Measurements from ENCODE around the gene BGLAP.
A peak's percentile ranks its signal among the peaks of the same experiment; 100 is the strongest.

BGLAP gene

DNA sequence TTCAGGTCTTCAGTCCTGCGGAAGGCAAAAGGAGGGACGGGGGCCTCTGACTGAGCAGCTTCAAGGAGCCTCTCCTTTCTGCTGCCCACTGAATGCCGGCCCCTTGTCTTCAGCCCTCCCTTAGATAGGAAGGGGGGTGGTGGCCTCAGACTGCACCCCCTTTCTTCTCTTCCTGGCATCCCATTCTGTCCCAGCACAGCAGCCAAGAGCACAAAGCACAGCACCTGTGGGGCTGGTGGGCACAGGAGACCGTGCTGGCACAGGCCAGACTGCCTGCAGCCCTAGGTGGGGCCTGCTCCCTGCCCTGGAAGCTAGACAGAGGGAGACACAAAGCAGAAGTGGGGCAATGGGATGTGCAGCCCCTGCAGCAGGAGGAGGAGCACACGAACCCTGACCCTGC lies 7.6 kb downstream of the BGLAP start:
- TF ChIP-seq, protein P1, sequence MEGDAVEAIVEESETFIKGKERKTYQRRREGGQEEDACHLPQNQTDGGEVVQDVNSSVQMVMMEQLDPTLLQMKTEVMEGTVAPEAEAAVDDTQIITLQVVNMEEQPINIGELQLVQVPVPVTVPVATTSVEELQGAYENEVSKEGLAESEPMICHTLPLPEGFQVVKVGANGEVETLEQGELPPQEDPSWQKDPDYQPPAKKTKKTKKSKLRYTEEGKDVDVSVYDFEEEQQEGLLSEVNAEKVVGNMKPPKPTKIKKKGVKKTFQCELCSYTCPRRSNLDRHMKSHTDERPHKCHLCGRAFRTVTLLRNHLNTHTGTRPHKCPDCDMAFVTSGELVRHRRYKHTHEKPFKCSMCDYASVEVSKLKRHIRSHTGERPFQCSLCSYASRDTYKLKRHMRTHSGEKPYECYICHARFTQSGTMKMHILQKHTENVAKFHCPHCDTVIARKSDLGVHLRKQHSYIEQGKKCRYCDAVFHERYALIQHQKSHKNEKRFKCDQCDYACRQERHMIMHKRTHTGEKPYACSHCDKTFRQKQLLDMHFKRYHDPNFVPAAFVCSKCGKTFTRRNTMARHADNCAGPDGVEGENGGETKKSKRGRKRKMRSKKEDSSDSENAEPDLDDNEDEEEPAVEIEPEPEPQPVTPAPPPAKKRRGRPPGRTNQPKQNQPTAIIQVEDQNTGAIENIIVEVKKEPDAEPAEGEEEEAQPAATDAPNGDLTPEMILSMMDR (IDR thresholded peaks at IDR 0.05; ENCODE audit: low read depth, low read length, missing control alignments): no peak
- in situ Hi-C loops (cut with HindIII; ENCODE audit: low pct_ligation_motif_present, low sequenced_read_pairs): no loop called here
- H3K36me3 ChIP-seq (replicated peaks): peaks cover 56% of the 10 kb centered on the region
- no peak overlapping the region for H3K27ac ChIP-seq
- peaks cover 7% of the 10 kb centered on the region for H3K27me3 ChIP-seq (replicated peaks)
- H3K4me3 ChIP-seq (ENCODE audit: low read depth, low read length): no peak overlapping the region
- no peak for DNase-seq

DNA sequence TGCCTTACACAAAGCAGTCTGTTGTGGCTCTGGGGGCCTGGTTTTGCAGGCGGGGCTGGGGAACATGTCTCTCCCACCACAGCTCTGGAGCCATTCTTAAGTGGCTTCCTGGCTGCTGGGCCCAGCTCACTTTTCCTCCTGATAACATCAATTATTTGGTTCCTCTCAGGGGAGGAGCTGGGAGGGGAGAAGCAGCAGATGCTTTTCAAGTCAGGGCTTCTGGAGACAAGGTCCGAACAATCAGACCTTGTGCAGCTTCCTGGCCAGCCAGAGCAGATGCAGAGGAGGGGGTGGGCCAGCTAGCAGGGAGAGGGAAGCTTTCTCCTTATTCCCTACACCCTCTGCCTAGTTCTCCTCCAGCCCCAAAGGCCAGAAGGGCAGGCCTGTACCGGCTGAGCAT lies 9.5 kb downstream of the BGLAP start:
- in situ Hi-C loops (cut with HindIII; ENCODE audit: low pct_ligation_motif_present, low sequenced_read_pairs): no loop called here
- no peak for DNase-seq
- TF ChIP-seq, protein P1 (IDR thresholded peaks at IDR 0.05; ENCODE audit: low read depth, low read length, missing control alignments): no peak
- Histone ChIP-seq H3K27me3 (replicated peaks) (no peaks in the 10 kb centered on the region), H3K27ac (no peak overlapping the region), H3K36me3 (replicated peaks) (peaks cover 60% of the 10 kb centered on the region), H3K4me3 (ENCODE audit: low read depth, low read length) (no peak overlapping the region)

DNA sequence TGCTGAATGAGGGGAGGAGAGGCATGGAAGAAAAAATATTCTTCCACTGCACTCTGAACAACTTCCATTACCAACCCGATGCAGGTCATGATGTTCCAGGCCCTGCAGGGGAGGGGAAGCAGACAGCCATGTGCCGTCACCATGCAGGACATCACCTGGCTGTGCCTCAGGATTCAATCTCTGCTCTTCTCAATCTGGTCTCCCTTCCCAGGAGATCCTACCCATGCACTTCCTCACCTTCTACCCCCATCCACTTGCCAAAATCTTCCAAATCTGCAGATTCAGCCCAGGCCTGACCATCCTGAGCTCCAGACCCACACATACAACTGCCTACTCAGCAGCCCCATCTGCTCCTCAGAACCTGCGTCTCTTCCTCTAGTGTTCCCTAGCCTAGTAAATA lies 11.7 kb downstream of the BGLAP start:
- Histone ChIP-seq H3K27me3 (replicated peaks) (no peaks in the 10 kb centered on the region), H3K36me3 (replicated peaks) (peaks cover 77% of the 10 kb centered on the region), H3K27ac (no peak overlapping the region), H3K4me3 (ENCODE audit: low read depth, low read length) (no peak overlapping the region)
- no peak for DNase-seq
- TF ChIP-seq, protein P1 (IDR thresholded peaks at IDR 0.05; ENCODE audit: low read depth, low read length, missing control alignments): no peak
- in situ Hi-C loops (cut with HindIII; ENCODE audit: low pct_ligation_motif_present, low sequenced_read_pairs): no loop called here

DNA sequence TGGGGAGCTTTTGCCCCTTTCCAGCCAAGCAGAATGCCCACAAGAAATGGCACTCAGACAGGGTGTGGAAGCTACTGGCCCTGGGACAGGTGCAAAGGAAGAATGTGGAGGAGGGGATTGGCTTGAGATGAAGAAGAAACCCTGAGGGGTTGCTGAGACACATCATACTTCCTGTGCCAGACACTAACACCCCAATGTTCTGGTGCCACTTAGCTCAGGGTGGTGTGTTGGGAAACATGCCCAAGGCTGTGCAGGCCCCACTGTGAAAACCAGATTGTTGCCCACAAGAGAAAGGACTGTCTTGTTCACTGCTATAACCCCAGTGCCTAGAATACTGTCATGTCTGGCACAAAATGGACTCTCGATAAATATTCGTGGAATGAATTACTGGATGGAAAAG lies 15.7 kb downstream of the BGLAP start:
- no peak overlapping the region for H3K27ac ChIP-seq
- TF ChIP-seq, protein P1 (IDR thresholded peaks at IDR 0.05; ENCODE audit: low read depth, low read length, missing control alignments): no peak
- in situ Hi-C loops (cut with HindIII; ENCODE audit: low pct_ligation_motif_present, low sequenced_read_pairs): no loop called here
- H3K4me3 ChIP-seq (ENCODE audit: low read depth, low read length): no peak overlapping the region
- peaks cover 74% of the 10 kb centered on the region for H3K36me3 ChIP-seq (replicated peaks)
- H3K27me3 ChIP-seq (replicated peaks): no peaks in the 10 kb centered on the region
- DNase-seq: no peak

DNA sequence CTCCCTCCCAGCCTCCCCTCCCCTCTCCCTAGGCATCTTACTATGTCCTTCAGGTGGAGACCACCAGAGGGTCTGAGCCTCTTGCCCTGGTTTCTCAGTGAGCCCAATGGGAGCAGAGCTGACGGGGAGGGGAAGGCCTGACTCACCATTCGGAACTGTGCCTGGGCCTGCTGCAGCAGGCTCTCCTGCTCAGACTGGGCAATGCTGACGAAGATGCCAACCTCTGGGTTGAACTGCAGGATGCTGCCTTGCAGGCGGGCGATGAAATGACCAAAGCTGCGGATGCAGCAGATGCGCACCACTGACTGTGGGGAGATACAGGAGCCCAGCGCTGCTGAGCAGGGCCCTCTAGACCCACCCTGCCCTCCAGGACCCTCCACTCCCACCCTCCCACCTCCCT lies 16.9 kb downstream of the BGLAP start:
- peaks cover 73% of the 10 kb centered on the region for H3K36me3 ChIP-seq (replicated peaks)
- in situ Hi-C loops (cut with HindIII; ENCODE audit: low pct_ligation_motif_present, low sequenced_read_pairs): no loop called here
- TF ChIP-seq, protein P1 (IDR thresholded peaks at IDR 0.05; ENCODE audit: low read depth, low read length, missing control alignments): no peak
- H3K27ac ChIP-seq: no peak overlapping the region
- no peak for DNase-seq
- no peak overlapping the region for H3K4me3 ChIP-seq (ENCODE audit: low read depth, low read length)
- no peaks in the 10 kb centered on the region for H3K27me3 ChIP-seq (replicated peaks)

DNA sequence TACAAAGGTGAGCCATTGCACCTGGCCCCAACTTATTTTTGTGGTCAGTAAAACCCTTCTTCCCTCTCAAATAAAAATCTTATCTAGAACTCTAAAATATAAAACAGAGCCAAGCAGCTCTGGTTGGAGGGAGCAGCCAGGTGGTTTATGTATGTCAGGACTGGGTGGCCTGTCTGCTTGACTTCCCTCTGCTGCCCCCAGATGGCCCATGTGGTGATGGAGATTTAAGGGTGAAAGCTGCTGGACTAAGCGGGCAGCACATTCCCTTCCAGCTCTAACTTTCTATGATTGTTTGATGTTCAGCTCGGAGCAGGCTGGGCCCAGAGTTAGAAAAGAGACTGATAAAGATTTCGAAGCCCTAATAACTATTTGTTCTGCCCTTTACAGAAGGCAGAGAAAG lies 17.8 kb downstream of the BGLAP start:
- H3K36me3 ChIP-seq (replicated peaks): peaks cover 74% of the 10 kb centered on the region
- H3K27ac ChIP-seq: no peak overlapping the region
- H3K4me3 ChIP-seq (ENCODE audit: low read depth, low read length): no peak overlapping the region
- TF ChIP-seq, protein P1 (IDR thresholded peaks at IDR 0.05; ENCODE audit: low read depth, low read length, missing control alignments): peak; percentile 44
- H3K27me3 ChIP-seq (replicated peaks): no peaks in the 10 kb centered on the region
- in situ Hi-C loops (cut with HindIII; ENCODE audit: low pct_ligation_motif_present, low sequenced_read_pairs): no loop called here
- no peak for DNase-seq

Measured in brain microvascular endothelial cell (primary cell).